ENCODE results near the gene DES.

GRCh38 chr2:219433666-219434467 lies 15.7 kb downstream of the DES start:
- TF ChIP-seq POLR2A (IDR thresholded peaks at IDR 0.05; ENCODE audit: low read length) (no peak), GATA1 (IDR thresholded peaks at IDR 0.05; ENCODE audit: low read depth, low read length) (no peak)

Data from erythroblast (primary cell).